ENCODE measurements around the gene KRT77.

GRCh38 chr12:52701281-52701680 lies 2.0 kb downstream of the KRT77 start:
- no peak for TF ChIP-seq POLR2A (IDR thresholded peaks at IDR 0.05)
- TF ChIP-seq POLR2AphosphoS5 (IDR thresholded peaks at IDR 0.05; ENCODE audit: insufficient read depth in 1 of 2, low read depth in 1 of 2), result no peak
- TF ChIP-seq CTCF (IDR thresholded peaks at IDR 0.05), result no peak

Measured in vagina (tissue), 2 donors.